Measurements from ENCODE around the gene ZDHHC4.

The ZDHHC4 gene

DNA sequence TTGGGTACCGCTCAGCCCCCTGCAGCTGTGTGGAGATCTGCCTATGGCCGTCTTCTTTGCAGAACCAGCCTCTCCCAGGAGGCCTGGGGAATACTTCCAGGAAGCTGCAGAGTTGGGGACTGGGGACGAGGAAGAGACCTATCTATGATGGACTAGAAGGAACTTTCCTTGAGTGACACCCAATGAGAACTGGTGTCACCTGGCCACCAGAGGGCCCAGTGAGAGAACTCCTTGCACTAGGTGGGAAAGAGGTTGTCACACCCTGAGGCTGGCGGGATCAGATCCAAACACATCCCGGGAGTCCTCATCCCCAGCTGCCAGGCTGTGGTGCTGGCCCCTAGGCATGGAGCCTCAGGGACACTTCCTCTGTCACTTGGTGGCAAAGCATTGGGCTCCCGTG, 21.1 kb upstream of the ZDHHC4 start (continued):
- TF ChIP-seq OVOL3 (tag by site-specific recombination; IDR thresholded peaks at IDR 0.05) (no peak), RBAK (tag by site-specific recombination; IDR thresholded peaks at IDR 0.05) (no peak), ZNF544 (tag by site-specific recombination; IDR thresholded peaks at IDR 0.05) (no peak), ZNF121 (tag by site-specific recombination; IDR thresholded peaks at IDR 0.05) (no peak), ZNF132 (tag by site-specific recombination; IDR thresholded peaks at IDR 0.05; ENCODE audit: borderline replicate concordance) (no peak), CTCF (tag by site-specific recombination; IDR thresholded peaks at IDR 0.05) (no peak), ZNF138 (tag by site-specific recombination; IDR thresholded peaks at IDR 0.05; ENCODE audit: borderline replicate concordance) (no peak), SCRT2 (tag by site-specific recombination; IDR thresholded peaks at IDR 0.05) (no peak)
- TF ChIP-seq, protein P1, sequence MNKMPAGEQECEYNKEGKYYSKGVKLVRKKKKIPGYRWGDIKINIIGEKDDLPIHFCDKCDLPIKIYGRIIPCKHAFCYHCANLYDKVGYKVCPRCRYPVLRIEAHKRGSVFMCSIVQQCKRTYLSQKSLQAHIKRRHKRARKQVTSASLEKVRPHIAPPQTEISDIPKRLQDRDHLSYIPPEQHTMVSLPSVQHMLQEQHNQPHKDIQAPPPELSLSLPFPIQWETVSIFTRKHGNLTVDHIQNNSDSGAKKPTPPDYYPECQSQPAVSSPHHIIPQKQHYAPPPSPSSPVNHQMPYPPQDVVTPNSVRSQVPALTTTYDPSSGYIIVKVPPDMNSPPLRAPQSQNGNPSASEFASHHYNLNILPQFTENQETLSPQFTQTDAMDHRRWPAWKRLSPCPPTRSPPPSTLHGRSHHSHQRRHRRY (tag by site-specific recombination; IDR thresholded peaks at IDR 0.05) = no peak

- no peak overlapping the region for H3K27ac ChIP-seq (ENCODE audit: extremely low read depth, low read depth, low read length)
- no peaks in the 10 kb centered on the region for H3K9me3 ChIP-seq (ENCODE audit: control insufficient read depth, insufficient read depth, low read depth, low read length)
- ChIA-PET POLR2A (interaction anchor here (0.7 to 0.8 kb wide), 3 partner anchors 9 to 31 kb away, joined by 3 to 4 read pairs (median 4); partner anchors contain the start of gene INTS15), CTCF (interaction anchor here (0.5 to 3.0 kb wide), 19 partner anchors 9 to 611 kb away, joined by 3 to 42 read pairs (median 4); partner anchors contain the start of genes INTS15 and ZDHHC4)
- no peaks in the 10 kb centered on the region for H3K36me3 ChIP-seq (ENCODE audit: control insufficient read depth in 2 of 2, insufficient read depth in 1 of 2, low read length in 2 of 2)
- H3K4me1 ChIP-seq (ENCODE audit: control insufficient read depth, insufficient read depth, low read length) = no peaks in the 10 kb centered on the region
- no peak for TF ChIP-seq ZNF596 (tag by site-specific recombination; IDR thresholded peaks at IDR 0.05)
- 0 out of 2 replicates have a peak, but pooled peaks have one; percentile 29 for TF ChIP-seq EGR2 (tag by site-specific recombination; IDR thresholded peaks at IDR 0.05; ENCODE audit: low read depth)
- no peak for TF ChIP-seq BCL11B (tag by site-specific recombination; IDR thresholded peaks at IDR 0.05; ENCODE audit: low read depth)
- TF ChIP-seq ZNF654 (tag by site-specific recombination; IDR thresholded peaks at IDR 0.05; ENCODE audit: low read depth) = peak; percentile 40
- TF ChIP-seq ZFHX2 (tag by site-specific recombination; conservative IDR thresholded peaks at IDR 0.05) = 0 out of 2 replicates have a peak, but pooled peaks have one; percentile 10
- no peak for TF ChIP-seq PRDM10 (tag by site-specific recombination; IDR thresholded peaks at IDR 0.05)
- TF ChIP-seq GLIS1 (tag by site-specific recombination; IDR thresholded peaks at IDR 0.05) = peak; percentile 50
- no peak for TF ChIP-seq SCRT1 (tag by site-specific recombination; IDR thresholded peaks at IDR 0.05; ENCODE audit: borderline replicate concordance)
- TF ChIP-seq, protein P2, sequence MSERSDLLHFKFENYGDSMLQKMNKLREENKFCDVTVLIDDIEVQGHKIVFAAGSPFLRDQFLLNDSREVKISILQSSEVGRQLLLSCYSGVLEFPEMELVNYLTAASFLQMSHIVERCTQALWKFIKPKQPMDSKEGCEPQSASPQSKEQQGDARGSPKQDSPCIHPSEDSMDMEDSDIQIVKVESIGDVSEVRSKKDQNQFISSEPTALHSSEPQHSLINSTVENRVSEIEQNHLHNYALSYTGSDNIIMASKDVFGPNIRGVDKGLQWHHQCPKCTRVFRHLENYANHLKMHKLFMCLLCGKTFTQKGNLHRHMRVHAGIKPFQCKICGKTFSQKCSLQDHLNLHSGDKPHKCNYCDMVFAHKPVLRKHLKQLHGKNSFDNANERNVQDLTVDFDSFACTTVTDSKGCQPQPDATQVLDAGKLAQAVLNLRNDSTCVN (tag by site-specific recombination; optimal IDR thresholded peaks at IDR 0.05) = no peak
- H3K4me3 ChIP-seq (ENCODE audit: low read depth, low read length) = no peak overlapping the region
Observed at GRCh38 chr7:6558837-6559236, 18.4 kb upstream of the ZDHHC4 start.

Data from HEK293 (cell line).